Mucosa of rectum (tissue), 2 donors: ENCODE results near the gene OSBP2.

Experiments
- H3K27ac ChIP-seq, 2 donors: one replicate each; pipeline ENCODE4 v1.7.0; 2013; ENCODE audit warnings: inconsistent platforms in 2 of 2, low read depth in 2 of 2, low read length in 2 of 2
- H3K27me3 ChIP-seq, 2 donors: one replicate each; pipeline ENCODE4 v1.7.0; 2013; ENCODE audit warnings: low read length in 2 of 2; ENCODE audit not compliant: control insufficient read depth in 2 of 2, insufficient read depth in 2 of 2
- H3K36me3 ChIP-seq, 2 donors: one replicate each; pipeline ENCODE4 v1.7.0; 2013; ENCODE audit warnings: low read length in 2 of 2; ENCODE audit not compliant: control insufficient read depth in 2 of 2, insufficient read depth in 2 of 2
- H3K4me1 ChIP-seq, 2 donors: one replicate each; pipeline ENCODE4 v1.7.0; 2013; ENCODE audit warnings: low read length in 2 of 2, mild to moderate bottlenecking in 1 of 2; ENCODE audit not compliant: control insufficient read depth in 2 of 2, insufficient read depth in 2 of 2
- H3K4me3 ChIP-seq, 2 donors: one replicate each; pipeline ENCODE4 v1.7.0; 2013; ENCODE audit warnings: low read length in 2 of 2
- H3K9ac ChIP-seq, 2 donors: one replicate each; pipeline ENCODE4 v1.7.0; 2013; ENCODE audit warnings: low read length in 2 of 2, low read depth in 1 of 2, mild to moderate bottlenecking in 1 of 2
- H3K9me3 ChIP-seq, 2 donors: one replicate each; pipeline ENCODE4 v1.7.0; 2013; ENCODE audit warnings: low read length in 2 of 2; ENCODE audit not compliant: control insufficient read depth in 2 of 2
- donor health status: healthy.
- donor health status: Normal muscosa, but diverticular disease.

Gene OSBP2

GRCh38 chr22:30742291-30743256 lies 47.9 kb downstream of the OSBP2 start:
- Histone ChIP-seq H3K4me1 (no peaks in the 10 kb centered on the region), H3K9me3 (no peaks in the 10 kb centered on the region), H3K36me3 (no peaks in the 10 kb centered on the region), H3K4me3 (no peak overlapping the region), H3K27me3 (no peaks in the 10 kb centered on the region), H3K27ac (no peak overlapping the region), H3K9ac (no peak overlapping the region)

GRCh38 chr22:30743257-30744020 lies 48.8 kb downstream of the OSBP2 start:
- H3K36me3 ChIP-seq, result no peaks in the 10 kb centered on the region
- H3K4me3 ChIP-seq, result no peak overlapping the region
- H3K9me3 ChIP-seq, result no peaks in the 10 kb centered on the region
- H3K9ac ChIP-seq, result no peak overlapping the region
- H3K27ac ChIP-seq, result no peak overlapping the region
- no peaks in the 10 kb centered on the region for H3K27me3 ChIP-seq
- H3K4me1 ChIP-seq, result no peaks in the 10 kb centered on the region

GRCh38 chr22:30744224-30744623 lies 49.5 kb downstream of the OSBP2 start:
- Histone ChIP-seq H3K4me3 (no peak overlapping the region), H3K36me3 (no peaks in the 10 kb centered on the region), H3K9ac (no peak overlapping the region), H3K27me3 (no peaks in the 10 kb centered on the region), H3K27ac (no peak overlapping the region), H3K9me3 (no peaks in the 10 kb centered on the region), H3K4me1 (no peaks in the 10 kb centered on the region)

- H3K27me3 ChIP-seq, result no peaks in the 10 kb centered on the region
- no peaks in the 10 kb centered on the region for H3K36me3 ChIP-seq
- H3K4me3 ChIP-seq, result no peak overlapping the region
- H3K27ac ChIP-seq, result no peak overlapping the region
- no peak overlapping the region for H3K9ac ChIP-seq
- H3K9me3 ChIP-seq, result no peaks in the 10 kb centered on the region
- H3K4me1 ChIP-seq, result no peaks in the 10 kb centered on the region
Measured at GRCh38 chr22:30747493-30747892, 52.8 kb downstream of the OSBP2 start.

- Histone ChIP-seq H3K9me3 (no peaks in the 10 kb centered on the region), H3K27me3 (no peaks in the 10 kb centered on the region), H3K36me3 (no peaks in the 10 kb centered on the region), H3K9ac (no peak overlapping the region), H3K4me1 (no peaks in the 10 kb centered on the region), H3K27ac (no peak overlapping the region), H3K4me3 (no peak overlapping the region)
Measured at GRCh38 chr22:30749272-30749671, 54.6 kb downstream of the OSBP2 start.

- no peak overlapping the region for H3K27ac ChIP-seq
- no peaks in the 10 kb centered on the region for H3K36me3 ChIP-seq
- no peaks in the 10 kb centered on the region for H3K27me3 ChIP-seq
- H3K4me1 ChIP-seq, result no peaks in the 10 kb centered on the region
- no peaks in the 10 kb centered on the region for H3K9me3 ChIP-seq
- no peak overlapping the region for H3K9ac ChIP-seq
- no peak overlapping the region for H3K4me3 ChIP-seq
Measured at GRCh38 chr22:30749849-30750248, 55.2 kb downstream of the OSBP2 start.

- Histone ChIP-seq H3K9me3 (no peaks in the 10 kb centered on the region), H3K36me3 (no peaks in the 10 kb centered on the region)
Measured at GRCh38 chr22:30751529-30751928, 56.9 kb downstream of the OSBP2 start.

GRCh38 chr22:30752771-30753170 lies 58.1 kb downstream of the OSBP2 start:
- no peak overlapping the region for H3K27ac ChIP-seq
- no peaks in the 10 kb centered on the region for H3K36me3 ChIP-seq
- H3K9me3 ChIP-seq, result no peaks in the 10 kb centered on the region
- no peaks in the 10 kb centered on the region for H3K4me1 ChIP-seq
- no peaks in the 10 kb centered on the region for H3K27me3 ChIP-seq
- no peak overlapping the region for H3K4me3 ChIP-seq
- H3K9ac ChIP-seq, result no peak overlapping the region

More at GRCh38 chr22:30751529-30751928, 56.9 kb downstream of the OSBP2 start:
- Histone ChIP-seq H3K27me3 (no peaks in the 10 kb centered on the region), H3K4me3 (no peak overlapping the region), H3K4me1 (no peaks in the 10 kb centered on the region), H3K9ac (no peak overlapping the region), H3K27ac (no peak overlapping the region)

GRCh38 chr22:30753701-30754100 lies 59.0 kb downstream of the OSBP2 start:
- Histone ChIP-seq H3K27me3 (no peaks in the 10 kb centered on the region), H3K4me3 (no peak overlapping the region), H3K27ac (no peak overlapping the region), H3K36me3 (no peaks in the 10 kb centered on the region), H3K4me1 (no peaks in the 10 kb centered on the region), H3K9ac (no peak overlapping the region), H3K9me3 (no peaks in the 10 kb centered on the region)

GRCh38 chr22:30754521-30754920 lies 59.8 kb downstream of the OSBP2 start:
- Histone ChIP-seq H3K27ac (no peak overlapping the region), H3K9me3 (no peaks in the 10 kb centered on the region), H3K9ac (no peak overlapping the region), H3K36me3 (no peaks in the 10 kb centered on the region), H3K4me1 (no peaks in the 10 kb centered on the region), H3K4me3 (no peak overlapping the region), H3K27me3 (no peaks in the 10 kb centered on the region)
